GM19351 (cell line): ENCODE measurements around the gene DCAF10.
A peak's percentile ranks its signal among the peaks of the same experiment; 100 is the strongest.
"Not testable (repeated sequence)": the region's sequence is repeated elsewhere in the genome, so short reads cannot be mapped to it uniquely, and the experiment has no call there.

ENCODE experiments used
- ATAC-seq: cut with Tn5 transposase; IDR thresholded peaks from one replicate; pipeline ENCODE4 v1.9.1; 2021; ENCODE audit warnings: mild to moderate bottlenecking, moderate library complexity; ENCODE audit not compliant: unreplicated experiment

Gene DCAF10

GRCh38 chr9:37859043-37859442 is 58.4 kb downstream of the DCAF10 start:
- ATAC-seq, result no peak

GRCh38 chr9:37862530-37862929 is 61.9 kb downstream of the DCAF10 start:
- ATAC-seq, result no peak

- no peak for ATAC-seq
Measured at GRCh38 chr9:37870081-37870798, 69.6 kb downstream of the DCAF10 start.

- ATAC-seq, result no peak
Measured at GRCh38 chr9:37870799-37871176, 70.2 kb downstream of the DCAF10 start.

- no peak for ATAC-seq
Measured at GRCh38 chr9:37873955-37874354, 73.4 kb downstream of the DCAF10 start.

- ATAC-seq, result no peak
Measured at GRCh38 chr9:37876376-37876775, 75.8 kb downstream of the DCAF10 start.

- ATAC-seq, result no peak
Measured at GRCh38 chr9:37880916-37881479, 80.4 kb downstream of the DCAF10 start.

- not testable (repeated sequence) for ATAC-seq
Measured at GRCh38 chr9:37887977-37888583, 87.5 kb downstream of the DCAF10 start.

- ATAC-seq, result no peak
Measured at GRCh38 chr9:37889536-37889935, 88.9 kb downstream of the DCAF10 start.

GRCh38 chr9:37891042-37891441 is 90.4 kb downstream of the DCAF10 start:
- not testable (repeated sequence) for ATAC-seq

GRCh38 chr9:37892063-37892462 is 91.5 kb downstream of the DCAF10 start:
- ATAC-seq, result no peak

- ATAC-seq, result no peak
Measured at GRCh38 chr9:37897665-37898064, 97.1 kb downstream of the DCAF10 start.

GRCh38 chr9:37899041-37899440 is 98.4 kb downstream of the DCAF10 start:
- no peak for ATAC-seq

GRCh38 chr9:37902131-37902530 is 101.5 kb downstream of the DCAF10 start:
- ATAC-seq, result no peak

GRCh38 chr9:37902796-37903646 is 102.4 kb downstream of the DCAF10 start:
- peak; percentile 14 for ATAC-seq

- ATAC-seq, result peak; percentile 75
Measured at GRCh38 chr9:37903647-37904444, 103.2 kb downstream of the DCAF10 start, which contains the start of gene SLC25A51. Gene SLC25A51, minus strand, starts transcription at chr9:37904127. Its CDS starts 15,577 bp downstream, at chr9:37888550.

- no peak for ATAC-seq
Measured at GRCh38 chr9:37904445-37905130, 104.0 kb downstream of the DCAF10 start.

GRCh38 chr9:37905131-37905505 is 104.5 kb downstream of the DCAF10 start:
- ATAC-seq, result no peak

- no peak for ATAC-seq
Measured at GRCh38 chr9:37905776-37906175, 105.2 kb downstream of the DCAF10 start.
